GM10248 (cell line): ENCODE data around the gene ZMYM5.
"Not testable (repeated sequence)": the region's sequence is repeated elsewhere in the genome, so short reads cannot be mapped to it uniquely, and the experiment has no call there.

ENCODE experiments used
- CTCF ChIA-PET: fragments of 300-600 bp; sonication (Branson Sonifier 250); formaldehyde crosslinking; extraction: SDS; loops from one replicate; lab custom pipeline; 2021; ENCODE audit warnings: antibody characterized with exemption; lab: Yijun Ruan, JAX
- POLR2A ChIA-PET: fragments of 350-650 bp; sonication (Branson Sonifier 250); formaldehyde crosslinking; extraction: SDS; loops from one replicate; lab custom pipeline; 2020; ENCODE audit warnings: antibody characterized with exemption; lab: Yijun Ruan, JAX
- DNase-seq: peaks from one replicate; pipeline ENCODE4 v3.0.0; 2012; ENCODE audit errors: extremely low spot score
- CTCF ChIP-seq: IDR thresholded peaks from 2 replicates; pipeline ENCODE4 v1.5.1; 2012; ENCODE audit warnings: mild to moderate bottlenecking, low read depth; ENCODE audit errors: extremely low read depth, missing control alignments, control extremely low read depth

Gene ZMYM5

GRCh38 chr13:19822673-19823072, 40.8 kb downstream of the ZMYM5 start:
- CTCF ChIA-PET, result interaction anchor here (1.0 to 1.3 kb wide), 2 partner anchors 24 to 36 kb away, joined by 3 read pairs; no protein-coding TSS in a partner anchor
- POLR2A ChIA-PET, result no interaction called here
- no peak for TF ChIP-seq CTCF
- no peak for DNase-seq

GRCh38 chr13:19818223-19818842, 45.1 kb downstream of the ZMYM5 start:
- TF ChIP-seq CTCF, result peak; percentile 30
- POLR2A ChIA-PET, result interaction anchor here (0.9 kb wide), 1 partner anchor 54 kb away, joined by 4 read pairs; no protein-coding TSS in a partner anchor
- no peak for DNase-seq
- CTCF ChIA-PET, result interaction anchor here (0.7 to 1.1 kb wide), 3 partner anchors 9 to 22 kb away, joined by 3 to 4 read pairs (median 4); no protein-coding TSS in a partner anchor

- no peak for DNase-seq
- ChIA-PET CTCF (interaction anchor here (0.7 to 1.1 kb wide), 4 partner anchors 9 to 34 kb away, joined by 3 to 4 read pairs (median 4); no protein-coding TSS in a partner anchor), POLR2A (interaction anchor here (0.9 kb wide), 1 partner anchor 54 kb away, joined by 4 read pairs; no protein-coding TSS in a partner anchor)
- TF ChIP-seq CTCF, result no peak
Measured at GRCh38 chr13:19817510-19818158, 45.8 kb downstream of the ZMYM5 start.

GRCh38 chr13:19817106-19817505, 46.3 kb downstream of the ZMYM5 start:
- no peak for TF ChIP-seq CTCF

GRCh38 chr13:19815842-19816241, 47.6 kb downstream of the ZMYM5 start:
- POLR2A ChIA-PET, DNase-seq: not testable (repeated sequence)
- CTCF ChIA-PET, result interaction anchor here (0.8 kb wide), 1 partner anchor 19 kb away, joined by 3 read pairs; no protein-coding TSS in a partner anchor

More at GRCh38 chr13:19817106-19817505, 46.3 kb downstream of the ZMYM5 start:
- ChIA-PET CTCF (interaction anchor here (0.7 to 1.1 kb wide), 3 partner anchors 9 to 33 kb away, joined by 3 to 4 read pairs (median 4); no protein-coding TSS in a partner anchor), POLR2A (no interaction called here)
- no peak for DNase-seq

- no peak for DNase-seq
- ChIA-PET POLR2A (interaction anchor here (0.7 kb wide), 1 partner anchor 49 kb away, joined by 3 read pairs; no protein-coding TSS in a partner anchor), CTCF (no interaction called here)
- TF ChIP-seq CTCF, result no peak
Measured at GRCh38 chr13:19810996-19811881, 52.2 kb downstream of the ZMYM5 start.
